Stimulated activated CD8-positive, alpha-beta memory T cell treated with anti-CD3 and anti-CD28 coated beads, Interleukin-7, amount 100 ng/mL, for 48 hours (primary cell): Measurements from ENCODE around the gene SYT7.

Experiments
- DNase-seq, 2 donors: peaks; one replicate each; pipeline ENCODE4 v3.0.0-alpha.2; 2020; ENCODE audit warnings: low read depth in 1 of 2; ENCODE audit errors: extremely low read depth in 1 of 2

Gene SYT7

GRCh38 chr11:61586792-61587430 lies 6.0 kb upstream of the SYT7 start:
- DNase-seq = no peak

DNA sequence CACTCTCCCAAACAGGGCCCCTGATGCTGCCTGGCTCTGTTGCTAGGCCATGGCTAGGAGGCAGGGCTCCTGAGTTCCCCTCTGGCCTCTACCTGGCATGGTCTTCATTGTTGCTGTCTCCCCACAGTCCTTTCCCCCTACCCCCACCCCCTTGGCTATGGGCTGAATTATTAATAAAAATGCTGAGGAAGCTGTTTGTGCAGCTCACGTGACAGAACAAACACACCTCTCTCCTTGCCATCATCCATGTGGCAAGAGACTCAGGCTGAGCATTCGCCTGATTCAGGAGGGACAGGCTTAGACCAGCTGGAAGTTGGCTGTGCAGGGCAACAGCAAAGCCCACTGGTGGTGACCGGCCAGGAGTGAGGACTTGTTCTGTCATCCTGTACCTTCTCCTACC lies 4.2 kb upstream of the SYT7 start:
- no peak for DNase-seq

GRCh38 chr11:61581931-61582330 lies 1.1 kb upstream of the SYT7 start:
- DNase-seq = no peak

DNA sequence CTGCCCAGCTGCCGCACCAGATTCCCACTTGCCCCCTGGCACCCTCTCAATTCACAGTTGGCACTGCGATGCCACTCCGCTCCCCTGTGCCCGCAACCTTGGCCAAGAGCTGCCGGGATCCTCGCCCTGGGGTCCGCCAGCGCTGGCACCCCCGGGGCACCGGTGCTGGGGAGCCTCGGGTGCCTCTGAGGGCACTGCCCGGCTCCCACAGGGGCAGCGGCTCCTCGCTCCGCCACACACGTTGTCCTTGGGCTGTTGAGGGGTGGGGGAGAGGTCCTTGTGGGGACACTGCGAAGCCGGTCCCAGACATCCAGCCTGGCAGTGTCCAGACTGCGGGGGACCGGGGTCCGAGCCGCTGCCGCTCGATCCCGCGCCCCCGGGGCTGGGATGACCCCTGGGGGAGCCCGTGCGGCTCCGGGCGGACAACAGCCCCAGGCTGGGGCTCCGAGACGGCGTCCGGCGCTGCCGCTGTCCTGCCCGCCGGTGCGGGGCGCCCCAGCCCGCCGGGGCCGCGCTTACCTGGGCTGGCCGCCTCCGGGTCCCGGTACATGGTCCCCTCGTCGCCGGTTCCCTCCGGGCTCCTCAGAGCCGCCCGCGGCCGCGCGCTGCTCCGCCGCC lies 496 bp downstream of the SYT7 start:
- DNase-seq = no peak

DNA sequence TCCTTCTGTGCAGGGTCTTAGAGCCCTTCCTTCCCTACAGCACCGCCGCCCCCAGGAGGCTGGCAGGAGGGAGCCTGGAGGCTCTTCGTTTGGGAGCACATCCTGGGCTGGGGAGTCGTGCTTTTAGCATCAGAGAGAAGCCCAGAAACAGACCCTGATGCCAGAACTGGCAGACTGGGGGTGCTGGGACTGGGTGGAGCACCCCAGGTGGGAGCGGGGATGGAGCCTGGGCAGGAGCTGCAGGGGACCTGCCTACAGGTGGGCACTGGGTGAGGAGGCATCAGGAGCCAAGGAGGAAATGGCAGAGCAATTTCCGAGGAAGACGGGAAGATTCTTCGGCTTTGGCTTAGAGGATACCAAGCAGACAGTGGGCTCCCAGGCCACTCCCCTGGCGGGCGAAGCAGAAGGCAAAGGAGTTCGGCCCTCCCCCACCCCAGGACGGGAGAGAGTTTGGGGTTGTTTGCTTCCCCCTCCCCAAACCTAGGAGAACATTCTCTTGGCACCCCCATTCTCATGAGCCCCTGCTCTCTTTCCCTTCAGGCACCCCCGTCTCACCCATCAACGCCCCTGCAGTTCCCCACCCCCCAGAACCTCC lies 1.1 kb downstream of the SYT7 start:
- DNase-seq = no peak

DNA sequence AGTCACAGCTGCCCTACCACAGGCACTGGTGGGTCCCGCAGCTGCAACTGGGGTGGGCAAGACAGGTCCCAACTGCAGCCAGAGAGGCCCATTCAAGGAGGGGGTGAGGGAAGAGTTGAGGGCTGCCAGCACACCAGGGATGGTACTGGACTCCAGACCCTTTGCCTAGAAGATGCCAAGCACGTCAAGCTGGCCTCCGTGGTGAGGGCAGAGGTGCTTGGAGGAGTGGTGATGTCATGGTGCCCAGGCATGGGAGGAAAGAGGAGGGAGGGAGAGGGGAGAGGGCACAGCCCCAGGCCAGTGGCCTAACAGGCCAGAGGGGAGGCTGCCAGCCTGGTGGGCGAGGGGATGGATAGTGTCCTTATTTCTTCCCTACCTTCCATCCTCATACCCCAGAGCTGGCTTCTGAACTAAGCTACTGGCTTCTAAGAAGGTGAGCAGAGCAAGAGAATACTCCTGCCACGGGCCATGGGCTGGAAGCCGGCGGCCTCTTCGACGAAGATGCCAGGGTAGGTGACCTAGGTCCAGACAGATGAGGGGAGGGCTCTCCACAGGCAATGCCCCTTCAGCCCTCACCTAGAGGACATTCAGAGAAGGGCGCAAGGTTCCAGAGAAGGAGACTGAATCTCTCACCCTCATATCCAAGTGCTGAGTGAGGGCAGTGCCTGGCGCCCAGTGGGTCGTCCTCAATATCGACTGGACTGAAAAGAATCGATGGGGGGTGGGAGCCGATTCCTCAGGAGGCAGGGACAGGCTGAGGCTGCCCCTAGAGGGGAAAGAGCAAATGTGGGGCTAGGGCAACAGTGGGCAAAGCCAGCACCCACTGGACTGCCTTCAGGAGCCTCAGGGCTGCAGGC lies 1.8 kb downstream of the SYT7 start:
- no peak for DNase-seq

DNA sequence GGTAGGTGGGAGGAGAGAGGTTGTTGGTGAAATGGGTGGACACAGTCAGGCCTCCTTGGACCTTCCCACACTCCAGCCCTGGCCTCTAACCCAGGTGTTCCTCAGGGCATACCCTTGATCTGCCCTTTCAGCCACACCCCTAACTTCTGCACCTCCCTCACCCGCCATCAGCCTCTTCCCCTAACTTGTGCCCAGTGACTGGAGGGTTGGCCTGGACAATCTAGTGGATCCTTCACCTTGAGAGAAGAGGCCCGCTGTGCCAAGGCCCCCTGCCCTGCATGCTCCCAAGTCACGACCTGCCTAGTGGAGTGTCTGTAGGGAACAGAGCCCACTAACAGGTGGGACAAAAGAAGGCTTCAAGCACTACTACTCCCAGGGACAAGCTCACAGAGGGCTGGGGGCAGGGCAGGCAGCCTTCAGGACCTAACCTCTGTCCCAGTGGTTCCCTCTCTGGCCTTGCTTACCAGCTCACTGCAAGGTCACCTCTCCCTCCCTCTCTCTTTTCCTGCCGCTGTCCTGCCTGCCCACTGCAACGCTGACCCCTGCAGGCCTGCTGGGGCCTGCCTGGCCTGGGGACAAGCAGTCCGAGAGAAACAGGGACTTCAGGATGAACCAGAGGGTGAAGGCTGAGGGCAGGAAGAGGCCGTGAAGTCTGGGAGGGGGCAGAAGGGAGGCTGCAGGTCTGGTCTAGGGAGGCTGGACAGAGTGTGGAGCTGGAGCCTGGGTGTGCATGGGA lies 3.3 kb downstream of the SYT7 start:
- DNase-seq = no peak

- no peak for DNase-seq
These were observed 4.7 kb downstream of the SYT7 start for GRCh38 chr11:61575886-61576861.

GRCh38 chr11:61574611-61575010 lies 6.3 kb downstream of the SYT7 start:
- DNase-seq = no peak

DNA sequence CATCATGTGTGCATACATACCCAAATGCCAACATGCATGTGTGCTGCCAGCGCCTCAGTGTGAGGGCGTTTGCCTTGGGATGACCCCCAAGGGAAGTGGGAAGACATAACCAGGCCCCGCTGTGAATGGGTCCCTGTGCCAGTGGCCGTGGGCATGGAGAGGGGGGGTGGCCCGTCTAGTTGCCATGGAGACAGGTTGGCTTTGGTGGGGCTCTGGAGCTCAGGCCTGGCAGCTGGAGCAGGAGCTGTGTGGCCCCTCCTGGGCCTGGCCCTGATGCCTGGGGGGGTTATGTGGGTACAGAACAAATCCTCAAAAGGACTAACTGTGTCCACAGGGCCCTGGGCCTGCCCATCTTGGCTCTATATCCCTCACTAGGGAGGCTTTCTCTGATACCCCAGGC lies 8.0 kb downstream of the SYT7 start:
- no peak for DNase-seq

DNA sequence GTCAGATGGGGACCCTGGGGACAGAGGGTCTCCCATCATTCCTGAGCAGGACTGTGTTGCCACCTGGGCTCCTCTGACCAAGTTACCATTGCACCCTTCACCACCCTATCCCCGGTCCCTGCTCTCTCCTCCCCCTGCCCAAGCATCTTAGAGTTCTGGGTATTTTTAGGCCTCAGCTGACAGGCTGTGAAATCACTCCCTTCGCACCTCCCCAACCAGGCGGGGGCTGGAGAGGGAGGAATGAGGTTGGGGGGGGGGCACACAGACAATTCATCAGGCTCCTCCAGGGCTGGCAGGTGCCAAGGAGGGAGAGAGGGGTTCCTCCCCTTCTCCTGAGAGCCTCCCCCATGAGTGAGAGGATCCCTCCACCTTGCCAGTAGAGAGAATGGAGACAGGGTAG lies 9.0 kb downstream of the SYT7 start:
- DNase-seq = no peak

DNA sequence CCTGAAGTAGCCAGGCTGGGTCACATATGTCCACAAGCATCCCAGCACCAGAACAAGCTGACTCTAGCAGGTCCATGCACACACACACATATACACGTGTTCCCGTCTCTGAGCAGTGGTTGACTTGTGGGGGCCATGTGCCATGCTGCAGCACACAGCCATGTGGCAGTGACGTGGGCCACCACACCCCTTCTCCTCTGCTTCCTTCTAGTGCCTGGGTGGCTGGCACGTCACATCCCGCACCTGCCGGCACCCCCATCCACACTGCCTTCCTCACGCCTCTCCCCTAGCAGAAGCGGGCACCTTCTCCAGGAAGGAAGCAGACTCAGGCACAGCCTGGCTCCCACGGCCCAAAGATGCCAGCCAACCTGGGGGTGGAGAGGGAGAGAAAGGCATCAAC lies 9.5 kb downstream of the SYT7 start:
- no peak for DNase-seq

DNA sequence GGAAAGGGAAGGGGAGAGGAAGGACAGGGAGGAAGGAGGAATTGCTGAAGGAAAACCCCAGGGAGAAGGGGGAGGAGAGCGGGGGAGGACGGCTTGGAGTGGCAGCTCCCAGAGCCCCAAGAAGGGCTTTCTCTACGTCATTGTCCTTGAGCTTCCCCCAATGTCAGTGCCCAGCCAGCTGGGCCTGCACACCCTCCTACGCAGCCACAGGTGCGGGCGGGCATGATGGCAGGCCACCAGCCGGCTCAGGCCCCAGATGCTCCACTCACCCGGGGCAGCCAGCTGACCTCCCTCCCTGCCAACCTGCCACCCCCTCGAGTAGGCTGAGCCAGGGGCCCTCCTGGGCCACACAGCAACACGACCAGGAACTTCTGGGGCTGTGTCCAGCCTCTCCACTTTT lies 11.2 kb downstream of the SYT7 start:
- DNase-seq = no peak

DNA sequence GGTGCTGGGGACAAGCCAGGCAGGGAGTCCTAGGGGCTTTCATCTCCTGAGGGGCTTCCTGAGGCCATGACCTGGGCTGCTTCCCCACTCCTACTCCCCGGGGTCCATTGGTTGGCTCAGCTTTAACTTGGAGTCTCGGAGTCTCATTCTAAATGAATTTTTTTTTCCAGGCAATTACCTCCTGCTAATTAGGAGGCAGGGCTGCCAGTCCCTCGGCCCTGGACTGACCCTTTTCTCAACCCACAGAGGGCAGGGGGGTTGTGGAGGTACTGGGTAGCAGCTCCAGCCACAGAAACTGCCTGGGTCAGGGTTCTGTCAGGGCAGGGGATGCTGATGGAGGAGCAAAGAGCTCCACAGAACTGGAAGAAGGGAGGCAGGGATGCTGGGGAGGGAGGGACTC lies 11.9 kb downstream of the SYT7 start:
- DNase-seq = no peak

DNA sequence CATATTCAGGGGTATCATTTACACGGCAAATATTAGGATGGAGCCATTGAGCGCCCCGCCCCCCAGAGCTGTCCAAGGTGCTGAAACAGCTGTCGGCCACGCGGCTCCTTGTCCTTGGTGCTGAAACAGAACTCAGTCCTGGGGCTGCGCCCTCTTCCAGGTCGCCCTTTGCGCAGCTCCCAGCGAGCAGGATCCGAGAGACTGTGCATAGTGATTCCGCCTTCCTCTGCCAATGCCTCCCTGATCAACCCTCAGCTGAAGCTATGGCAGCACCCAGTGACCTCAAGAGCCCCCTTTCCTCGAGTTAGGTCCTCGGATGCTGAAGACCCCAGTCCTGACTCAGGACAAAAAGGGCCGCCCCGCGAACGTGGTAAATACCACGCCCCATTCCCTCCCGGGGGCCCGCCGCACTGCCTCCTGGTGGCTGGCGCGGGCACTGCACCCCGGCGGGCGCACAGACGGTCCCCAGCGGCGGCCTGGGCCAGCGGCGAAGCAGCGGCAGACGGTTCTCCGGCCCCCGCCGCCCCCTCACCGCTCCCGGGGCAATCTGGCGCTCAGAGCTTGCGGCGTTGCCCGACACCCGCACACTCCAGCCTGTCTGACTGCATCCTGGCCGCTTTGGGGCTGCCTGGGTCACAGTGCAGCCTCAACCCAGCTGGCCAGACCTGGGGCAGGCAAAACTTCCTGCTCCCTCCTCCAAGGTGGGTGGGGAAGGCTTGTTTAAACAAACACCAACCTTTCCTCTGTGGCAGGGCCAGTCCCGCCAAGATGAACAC lies 13.4 kb downstream of the SYT7 start:
- peak in 1 of 2 donors; percentile 21 for DNase-seq

DNA sequence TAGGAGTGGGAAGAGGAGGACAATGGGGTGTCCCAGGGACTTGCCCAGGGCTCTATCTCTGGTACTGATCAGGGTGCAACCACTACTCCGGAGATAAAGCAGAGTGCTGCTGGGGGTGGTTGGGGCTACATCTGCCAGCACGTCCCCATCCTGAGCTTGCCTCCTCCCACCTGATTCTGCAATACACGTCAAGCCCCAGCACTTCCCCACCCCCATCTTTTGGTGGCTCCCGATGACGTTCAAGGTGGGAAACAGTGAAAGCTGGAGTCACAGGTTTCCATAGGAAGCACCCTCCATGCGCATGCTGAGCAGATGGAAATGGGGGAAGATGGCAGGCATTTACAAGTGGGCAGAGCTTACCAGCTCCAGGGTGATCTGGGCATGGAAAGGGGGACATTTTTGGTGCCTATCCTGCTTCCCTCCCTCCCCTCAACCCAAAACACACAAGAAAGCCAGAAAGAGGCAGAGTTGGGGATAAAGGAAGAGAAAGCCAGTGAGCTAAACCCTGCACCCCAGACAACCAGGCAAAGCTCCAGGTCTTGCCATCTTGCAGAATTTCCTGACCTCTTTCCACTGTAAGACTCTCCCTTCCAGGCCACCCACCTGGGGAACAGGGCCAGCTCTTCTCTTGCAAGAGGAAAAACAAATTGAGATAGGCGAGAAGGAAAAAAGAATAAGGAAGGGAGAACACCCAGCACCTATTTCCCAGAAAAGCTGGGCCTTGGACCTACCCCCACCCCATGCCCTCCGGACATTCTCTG lies 15.8 kb downstream of the SYT7 start:
- no peak for DNase-seq

GRCh38 chr11:61560751-61561150 lies 20.1 kb downstream of the SYT7 start:
- no peak for DNase-seq

DNA sequence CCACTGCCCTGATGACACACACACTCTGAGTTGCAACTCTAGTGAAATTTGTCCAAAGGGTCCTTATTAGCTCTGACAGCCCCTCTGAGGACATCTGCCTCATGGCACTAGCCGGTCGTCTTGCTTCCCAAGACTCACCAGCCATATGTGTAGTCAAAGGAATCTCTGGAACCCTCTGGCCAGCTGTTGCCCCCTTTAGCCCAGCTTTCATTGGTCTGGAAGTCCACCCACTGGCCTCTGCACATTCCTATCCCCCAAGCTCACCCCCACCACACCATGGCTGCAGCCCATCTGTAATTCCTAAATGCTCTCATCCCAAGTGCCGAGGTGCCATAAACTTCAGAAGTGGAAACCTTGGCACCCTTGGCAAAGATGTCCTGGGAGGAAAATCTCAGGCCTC lies 24.3 kb downstream of the SYT7 start:
- DNase-seq = no peak
